NB4 (cell line): Measurements from ENCODE around the gene SLAMF7.

Source experiments
- POLR2A ChIP-seq: IDR thresholded peaks from 2 replicates; pipeline ENCODE4 v1.6.1; 2011; ENCODE audit warnings: mild to moderate bottlenecking; ENCODE audit not compliant: insufficient read length; ENCODE audit errors: extremely low read depth
- TF ChIP-seq, protein P1 (sequence below): IDR thresholded peaks from one replicate; pipeline ENCODE4 v1.5.1; 2012; ENCODE audit warnings: low read depth, low read length

DNA sequence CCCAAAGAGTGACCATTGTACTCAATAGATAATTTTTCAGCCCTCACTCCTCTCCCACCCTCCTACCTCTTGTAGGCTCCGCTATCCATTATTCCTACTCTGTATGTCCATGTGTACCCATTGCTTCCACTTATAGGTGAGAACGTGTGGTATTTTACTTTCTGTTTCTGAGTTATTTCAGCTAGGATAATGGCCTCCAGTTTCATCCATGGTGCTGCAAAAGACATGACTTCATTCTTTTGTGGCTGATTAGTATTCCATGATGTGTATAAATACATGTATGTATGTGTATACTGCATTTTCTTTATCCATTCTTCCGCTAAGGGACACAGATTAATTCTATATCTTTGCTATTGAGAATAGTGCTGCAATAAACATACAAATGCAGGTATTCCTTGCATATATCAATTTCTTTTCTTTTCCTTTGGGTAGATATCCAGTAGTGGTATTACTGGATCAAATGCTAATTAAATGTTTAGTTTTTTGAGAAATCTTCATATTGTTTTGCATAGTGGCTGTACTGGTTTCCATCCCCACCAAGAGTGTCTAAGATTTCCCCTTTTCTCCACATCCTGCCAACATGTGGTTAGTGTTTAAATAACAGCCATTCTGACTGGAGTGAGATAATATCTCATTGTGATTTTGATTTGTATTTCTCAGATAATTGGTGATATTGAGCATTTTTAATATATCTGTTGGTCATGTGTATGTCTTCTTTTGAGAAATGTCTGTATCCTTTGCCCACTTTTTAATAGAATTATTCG, 61.8 kb downstream of the SLAMF7 start:
- TF ChIP-seq POLR2A = no peak
- TF ChIP-seq, protein P1, sequence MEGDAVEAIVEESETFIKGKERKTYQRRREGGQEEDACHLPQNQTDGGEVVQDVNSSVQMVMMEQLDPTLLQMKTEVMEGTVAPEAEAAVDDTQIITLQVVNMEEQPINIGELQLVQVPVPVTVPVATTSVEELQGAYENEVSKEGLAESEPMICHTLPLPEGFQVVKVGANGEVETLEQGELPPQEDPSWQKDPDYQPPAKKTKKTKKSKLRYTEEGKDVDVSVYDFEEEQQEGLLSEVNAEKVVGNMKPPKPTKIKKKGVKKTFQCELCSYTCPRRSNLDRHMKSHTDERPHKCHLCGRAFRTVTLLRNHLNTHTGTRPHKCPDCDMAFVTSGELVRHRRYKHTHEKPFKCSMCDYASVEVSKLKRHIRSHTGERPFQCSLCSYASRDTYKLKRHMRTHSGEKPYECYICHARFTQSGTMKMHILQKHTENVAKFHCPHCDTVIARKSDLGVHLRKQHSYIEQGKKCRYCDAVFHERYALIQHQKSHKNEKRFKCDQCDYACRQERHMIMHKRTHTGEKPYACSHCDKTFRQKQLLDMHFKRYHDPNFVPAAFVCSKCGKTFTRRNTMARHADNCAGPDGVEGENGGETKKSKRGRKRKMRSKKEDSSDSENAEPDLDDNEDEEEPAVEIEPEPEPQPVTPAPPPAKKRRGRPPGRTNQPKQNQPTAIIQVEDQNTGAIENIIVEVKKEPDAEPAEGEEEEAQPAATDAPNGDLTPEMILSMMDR = no peak
